GM19193 (cell line): ENCODE results near the gene POLR2F.
A peak's percentile ranks its signal among the peaks of the same experiment; 100 is the strongest.

Experiments used
- POLR2A ChIP-seq: IDR thresholded peaks from 4 replicates; pipeline ENCODE4 v1.6.1; 2011; ENCODE audit not compliant: insufficient read depth, insufficient read length; ENCODE audit errors: extremely low read depth

Gene POLR2F

DNA sequence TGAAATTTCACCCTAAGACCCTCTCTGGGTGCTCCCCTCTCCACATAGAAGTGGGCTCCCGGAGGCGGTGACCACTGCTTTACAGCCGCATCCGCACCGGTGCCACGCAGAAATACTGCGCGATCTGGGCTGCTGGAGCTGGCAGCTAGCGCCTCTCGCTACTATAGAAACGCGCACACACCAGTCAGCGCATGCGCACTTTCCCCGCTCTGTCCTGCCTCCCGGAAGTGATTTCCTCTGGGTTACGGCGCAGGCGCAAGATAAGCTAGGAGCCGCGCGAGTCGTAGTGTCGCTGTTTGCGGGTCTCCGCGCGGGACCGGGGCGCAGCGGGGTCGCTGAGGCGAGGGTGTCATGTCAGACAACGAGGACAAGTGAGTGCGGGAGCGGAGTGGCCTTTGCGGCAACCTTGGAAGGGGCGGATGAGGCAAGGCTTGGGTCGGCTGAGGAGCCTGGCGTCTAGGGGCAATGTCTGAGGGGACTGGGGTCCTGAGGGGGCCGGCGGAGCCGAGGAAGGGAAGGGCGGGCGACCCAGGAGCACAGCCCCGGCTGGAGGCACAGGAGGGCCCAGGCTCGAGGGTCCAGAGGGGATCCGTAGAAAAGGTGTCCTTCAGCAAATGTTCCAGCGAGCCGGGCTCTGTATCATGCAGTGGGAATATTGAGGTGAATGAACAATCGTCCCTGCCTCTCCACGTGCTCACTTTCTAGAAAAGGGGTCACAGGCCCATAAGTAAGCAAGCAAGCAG lies at the start of gene POLR2F, which contains the start of gene C22orf23:
Gene POLR2F (plus strand): TSS at position 263 of the 743 bp plus-strand sequence. CDS start 89 bp downstream, at position 352.
Gene C22orf23 (minus strand): TSS at position 165 of the 743 bp plus-strand sequence. CDS start 452 bp downstream, outside the sequence.
- TF ChIP-seq POLR2A: peak; percentile 87

- TF ChIP-seq POLR2A: no peak
Measured at GRCh38 chr22:37904572-37905533, 48.6 kb upstream of the POLR2F start.

- TF ChIP-seq POLR2A: no peak
Measured at GRCh38 chr22:37905534-37906363, 47.8 kb upstream of the POLR2F start, which contains the start of gene MICALL1. Gene MICALL1, plus strand, starts transcription at chr22:37906297. Its CDS starts 126 bp downstream, at chr22:37906423.

- TF ChIP-seq POLR2A: peak; percentile 53
Measured at GRCh38 chr22:37906364-37907008, 47.0 kb upstream of the POLR2F start.

DNA sequence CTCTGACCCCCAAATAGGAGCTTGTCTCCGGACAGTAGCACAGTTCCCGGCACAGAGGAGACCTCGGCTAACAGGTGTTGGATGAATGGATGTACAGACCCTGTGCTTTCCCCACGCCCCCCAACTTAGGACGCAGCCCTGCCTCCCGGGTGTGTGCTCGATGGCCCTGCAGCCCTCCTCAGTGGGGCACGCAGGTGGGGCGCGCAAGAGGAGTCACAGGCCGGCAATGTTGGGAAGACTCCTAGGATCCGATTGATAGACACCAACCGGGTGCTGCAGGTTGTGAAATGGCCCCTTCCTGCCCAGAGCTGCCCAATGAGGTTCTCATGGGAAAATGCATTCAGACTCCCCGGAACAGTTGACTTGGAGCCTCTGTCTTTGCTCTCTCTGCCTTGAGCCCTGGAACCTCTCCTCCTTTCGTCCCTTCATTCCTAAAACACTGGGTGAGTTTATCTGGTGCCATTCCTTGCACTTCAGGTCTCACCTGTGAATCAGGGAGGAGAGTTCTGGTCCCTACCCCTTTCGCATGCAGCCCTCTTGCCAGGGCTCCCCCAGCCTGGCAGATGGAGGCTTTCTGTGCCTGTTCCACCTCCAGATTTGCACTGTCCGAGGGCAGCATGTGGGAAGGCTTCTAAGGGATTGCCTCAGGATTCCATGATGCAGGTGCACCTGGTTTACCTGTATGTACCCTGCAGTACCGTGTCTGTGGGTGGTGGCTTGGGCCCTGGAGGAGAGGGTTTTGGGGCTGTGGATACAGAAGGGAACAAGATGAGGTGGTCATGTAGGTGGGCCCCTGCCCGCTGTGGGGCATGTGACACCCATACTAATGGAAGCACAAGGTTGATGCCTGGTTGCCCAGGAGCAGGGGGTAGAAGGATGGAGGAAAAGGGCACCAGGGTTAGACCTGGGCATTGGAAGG lies 46.2 kb upstream of the POLR2F start:
- TF ChIP-seq POLR2A: no peak

DNA sequence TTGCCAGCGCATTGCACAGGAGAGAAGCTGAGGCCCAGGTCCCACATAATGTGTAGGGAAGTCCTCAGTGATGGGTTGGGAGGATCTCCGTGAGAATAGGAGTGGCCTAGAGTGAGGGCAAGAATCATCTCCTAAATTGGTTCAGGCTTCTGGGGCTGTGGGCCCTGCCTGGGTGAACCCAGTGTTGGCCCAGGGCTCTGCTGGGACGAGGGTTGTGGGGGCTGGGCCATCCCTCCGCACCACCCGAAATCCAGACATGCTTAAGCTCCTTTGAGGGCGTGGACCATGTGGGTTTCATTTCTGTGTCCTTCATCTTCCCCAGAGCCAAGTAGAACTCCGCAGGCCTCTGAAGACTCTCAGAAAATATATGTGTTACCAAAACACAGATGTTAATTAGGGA lies 43.7 kb upstream of the POLR2F start:
- TF ChIP-seq POLR2A: no peak

DNA sequence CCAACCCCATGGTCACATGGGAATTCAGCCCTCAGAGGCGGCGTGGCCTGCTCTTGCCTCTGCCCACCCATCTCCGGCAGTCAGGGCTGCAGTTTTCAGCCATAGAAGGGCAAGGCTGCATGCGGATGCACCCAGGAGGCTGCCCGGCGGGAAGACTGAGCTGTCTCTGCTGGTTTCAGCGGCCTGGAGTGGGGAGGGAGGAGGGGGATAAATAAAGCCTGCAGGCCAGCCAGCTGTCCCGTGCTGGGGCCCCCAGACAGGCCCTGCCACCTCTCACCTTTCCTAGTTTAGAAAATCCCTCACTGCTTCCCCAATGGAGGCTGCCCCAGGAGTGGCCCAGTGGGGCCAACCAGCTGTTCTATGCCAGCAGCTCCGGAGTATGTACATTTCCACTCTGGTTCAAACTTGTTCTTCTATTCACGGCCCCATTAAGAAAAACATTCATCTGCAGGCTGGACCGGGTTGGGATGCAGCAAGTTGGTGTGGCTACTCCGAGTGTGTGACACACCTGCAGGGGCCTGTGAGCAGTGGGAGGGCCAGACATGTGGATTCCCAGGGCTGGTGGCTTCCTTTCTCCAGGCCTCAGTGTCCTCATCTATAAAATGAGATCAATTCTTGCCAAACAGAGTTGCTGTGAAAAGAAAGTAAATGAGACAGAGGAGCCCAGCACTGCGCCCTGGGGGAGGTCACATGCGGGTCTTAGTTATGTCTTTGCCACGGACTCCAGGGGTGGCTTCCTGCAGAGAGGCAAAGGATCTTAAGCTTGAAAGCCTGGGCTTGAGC lies 42.4 kb upstream of the POLR2F start:
- TF ChIP-seq POLR2A: no peak

GRCh38 chr22:37911697-37912096 lies 41.8 kb upstream of the POLR2F start:
- TF ChIP-seq POLR2A: no peak

- no peak for TF ChIP-seq POLR2A
Measured at GRCh38 chr22:37912171-37912570, 41.3 kb upstream of the POLR2F start.

- TF ChIP-seq POLR2A: no peak
Measured at GRCh38 chr22:37913233-37913721, 40.2 kb upstream of the POLR2F start.

DNA sequence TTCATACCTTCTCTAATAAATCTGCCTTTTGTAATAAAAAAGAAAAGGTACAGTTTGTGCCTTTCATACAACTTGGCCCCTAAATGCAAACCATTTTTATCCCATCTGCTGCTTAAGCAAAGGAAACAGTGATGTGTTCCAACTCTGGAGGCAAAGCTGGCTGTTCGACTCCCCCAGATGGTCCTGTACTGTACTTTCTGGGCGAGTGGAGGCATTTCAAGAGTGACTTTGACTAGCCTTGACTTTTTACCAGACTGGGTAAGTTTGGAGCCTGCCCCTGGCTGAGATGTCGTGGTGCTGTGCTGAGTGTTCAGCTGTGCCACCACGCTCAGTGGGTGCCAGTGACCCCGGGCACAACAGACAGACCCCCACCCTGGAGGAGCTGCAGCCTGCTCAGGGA lies 37.2 kb upstream of the POLR2F start:
- TF ChIP-seq POLR2A: no peak
